Pulmonary artery endothelial cell (primary cell): ENCODE data around the gene BCL2. TPM values are rescaled to one million over a fixed set of nuclear protein-coding genes. Genes with fewer than 3 reads are reported as not detected.

Source experiments
- DNase-seq: peaks from one replicate; pipeline ENCODE4 v3.0.0-alpha.2; 2011; ENCODE audit warnings: low read depth, low spot score
- total RNA-seq: library from RNA; depleted of rRNA; stranded (reverse); fragments of >200 nt; gene quantifications from 2 replicates; pipeline ENCODE4 v1.2.3, GENCODE V29; 2014

The BCL2 gene
- total RNA-seq, 1 donor from 2014 or later, result 1.3 TPM

DNA sequence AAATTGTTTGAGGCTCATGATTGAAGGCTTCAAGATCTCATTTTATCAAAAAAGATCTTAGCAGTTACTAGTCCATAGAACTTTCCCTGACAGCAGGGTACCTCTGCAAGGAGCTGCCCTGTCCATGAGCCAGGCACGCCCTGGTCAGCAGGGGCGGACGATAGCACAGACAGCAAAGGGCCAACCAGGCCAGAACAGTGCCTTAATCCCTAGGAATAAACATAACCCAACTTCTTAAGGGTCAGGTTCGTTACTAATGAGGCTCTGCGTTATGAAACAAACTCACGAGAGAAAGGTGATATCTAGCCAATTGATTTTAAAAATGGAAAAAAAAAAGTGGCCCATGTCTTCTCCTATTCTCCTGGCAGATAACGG is 59.2 kb downstream of the BCL2 start:
- DNase-seq, result no peak

DNA sequence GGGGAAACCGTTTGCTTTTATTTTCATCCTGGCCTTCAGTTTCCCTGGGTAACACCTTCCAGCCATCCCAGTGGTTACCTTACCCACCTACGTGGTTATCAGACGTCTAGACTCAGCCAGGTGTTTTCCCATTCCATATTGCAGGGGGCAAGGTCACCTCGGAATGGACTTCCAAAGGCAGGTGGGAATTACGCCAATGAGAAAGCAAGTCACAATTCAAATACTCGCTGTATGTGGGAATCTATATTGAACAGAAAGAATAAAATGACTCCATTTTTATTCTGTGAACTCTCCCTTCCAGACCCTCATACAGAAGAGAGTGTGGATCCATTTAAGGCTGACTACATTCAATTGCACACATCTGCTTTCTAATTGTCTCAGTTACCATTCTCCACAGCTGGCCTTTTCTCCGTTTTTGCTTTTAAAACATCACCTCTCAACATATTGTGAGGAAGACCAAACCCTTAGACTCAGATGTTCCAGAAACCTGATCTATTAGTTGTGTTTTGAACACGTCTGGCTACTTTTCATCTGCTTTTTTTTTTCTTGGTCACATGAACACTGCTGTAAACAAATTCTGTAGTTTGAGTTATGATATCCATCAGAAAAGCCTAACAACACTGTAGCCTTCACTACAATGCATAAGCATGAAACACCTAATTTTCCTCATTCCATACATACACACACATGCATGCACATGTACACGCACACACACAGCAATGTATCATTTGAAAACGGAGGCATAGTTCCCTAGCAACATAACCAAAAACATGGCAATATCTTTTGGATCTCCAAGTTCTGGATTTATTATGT is 59.8 kb downstream of the BCL2 start:
- DNase-seq, result no peak

DNA sequence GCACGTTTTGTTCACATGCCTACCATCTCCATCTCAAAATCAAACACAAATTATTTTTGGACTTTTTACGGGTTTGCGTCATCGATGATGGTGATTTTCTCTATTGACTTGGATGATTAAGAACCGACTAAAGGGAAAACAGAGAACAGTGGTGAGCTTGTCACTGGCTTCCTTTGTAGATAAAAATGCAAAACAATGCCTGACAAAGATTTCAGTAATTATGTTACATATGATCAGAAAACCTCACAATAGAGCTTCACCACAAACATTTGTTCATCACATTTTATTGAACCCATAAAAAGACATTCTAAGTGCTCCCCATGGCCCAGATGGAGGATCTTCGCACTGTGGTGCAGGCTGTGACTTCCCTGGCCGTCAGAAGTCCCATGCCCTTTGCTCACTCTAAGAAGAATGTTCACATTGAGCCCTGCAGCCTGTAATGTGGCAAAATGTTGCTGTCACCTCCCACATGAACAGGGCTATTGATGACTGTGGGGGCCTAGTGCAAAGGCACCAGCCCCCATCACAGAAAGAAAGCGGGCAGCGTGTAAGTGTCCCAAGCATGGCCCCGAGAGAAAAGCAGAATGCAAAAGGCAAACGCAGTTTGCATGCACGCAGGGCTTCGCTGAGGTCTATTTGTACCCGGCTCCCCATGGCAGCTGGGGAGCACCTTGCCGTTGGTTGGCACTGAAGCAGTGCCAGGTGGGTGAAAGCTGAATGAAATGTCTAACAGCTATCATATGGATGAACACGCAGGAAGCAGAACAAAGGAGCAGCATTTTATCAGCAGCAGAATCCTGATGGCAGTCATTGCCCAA is 60.6 kb downstream of the BCL2 start:
- no peak for DNase-seq

DNA sequence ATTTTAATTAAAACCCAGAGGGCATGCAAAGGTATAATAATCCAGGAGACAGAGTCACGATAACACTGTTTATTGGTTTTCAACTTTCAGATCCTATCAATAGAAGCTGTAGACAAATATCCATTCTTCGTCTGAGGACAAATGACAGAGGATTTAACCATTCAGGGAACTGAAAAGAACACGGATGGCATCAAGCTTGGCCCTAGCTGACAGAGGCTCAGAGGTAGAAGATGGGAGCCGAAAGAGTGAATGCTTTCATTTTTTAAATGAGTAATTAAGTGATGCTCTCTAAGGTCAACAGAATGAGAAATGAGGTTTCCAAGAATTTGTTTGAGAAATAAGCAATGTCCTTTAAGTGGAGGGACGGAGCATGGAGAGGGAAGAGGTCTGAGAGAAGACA is 62.1 kb downstream of the BCL2 start:
- DNase-seq, result no peak

DNA sequence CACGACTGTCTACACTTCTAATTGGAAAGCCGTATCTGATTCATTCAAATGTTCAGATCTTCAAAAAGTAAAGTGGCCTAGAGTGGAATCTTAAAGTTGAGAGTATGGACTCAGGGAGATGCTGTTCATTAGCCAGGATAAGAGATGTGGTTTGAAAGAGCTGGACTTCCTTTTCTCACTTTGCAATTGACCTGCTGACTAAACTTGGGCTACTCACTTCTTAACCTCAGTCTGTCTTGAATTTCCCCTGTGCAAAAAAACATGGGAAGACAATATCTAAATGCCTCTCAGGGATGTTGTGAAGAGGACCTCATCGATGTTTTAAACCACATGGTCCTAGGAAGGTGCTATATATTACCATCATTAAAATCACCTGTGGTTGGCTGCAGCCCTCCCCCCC is 64.1 kb downstream of the BCL2 start:
- DNase-seq, result no peak

DNA sequence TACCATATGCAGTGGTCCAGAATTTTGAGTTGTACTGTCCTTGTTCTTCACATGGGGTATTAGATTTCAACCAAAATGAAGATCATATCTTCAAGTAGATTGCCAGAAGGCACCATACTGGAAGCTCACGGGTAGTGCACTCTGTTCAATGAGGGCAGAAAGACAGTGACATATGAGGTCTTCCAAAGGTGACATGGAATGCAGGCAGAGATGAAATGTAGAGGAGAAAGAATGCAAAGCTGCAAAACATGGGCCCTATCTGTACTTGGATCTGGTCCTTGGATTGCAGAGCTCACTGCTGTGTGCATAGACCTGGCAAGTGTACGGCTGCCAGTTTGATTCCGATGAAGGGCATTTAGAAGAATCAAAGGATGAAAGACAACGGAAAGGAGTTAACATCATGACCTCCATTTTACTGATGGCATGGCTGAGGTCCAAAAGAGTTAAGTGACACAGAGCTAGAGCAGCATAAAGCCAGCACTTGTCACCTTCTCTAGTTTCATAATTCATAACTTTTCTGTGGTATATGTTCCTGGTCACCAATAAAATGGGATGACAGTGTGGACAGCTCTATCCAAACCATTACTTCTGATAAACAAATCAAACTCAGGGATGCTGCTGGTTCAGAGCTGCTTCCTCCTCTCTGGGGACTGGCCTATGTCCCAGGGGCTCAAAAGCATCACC is 64.7 kb downstream of the BCL2 start:
- no peak for DNase-seq

DNA sequence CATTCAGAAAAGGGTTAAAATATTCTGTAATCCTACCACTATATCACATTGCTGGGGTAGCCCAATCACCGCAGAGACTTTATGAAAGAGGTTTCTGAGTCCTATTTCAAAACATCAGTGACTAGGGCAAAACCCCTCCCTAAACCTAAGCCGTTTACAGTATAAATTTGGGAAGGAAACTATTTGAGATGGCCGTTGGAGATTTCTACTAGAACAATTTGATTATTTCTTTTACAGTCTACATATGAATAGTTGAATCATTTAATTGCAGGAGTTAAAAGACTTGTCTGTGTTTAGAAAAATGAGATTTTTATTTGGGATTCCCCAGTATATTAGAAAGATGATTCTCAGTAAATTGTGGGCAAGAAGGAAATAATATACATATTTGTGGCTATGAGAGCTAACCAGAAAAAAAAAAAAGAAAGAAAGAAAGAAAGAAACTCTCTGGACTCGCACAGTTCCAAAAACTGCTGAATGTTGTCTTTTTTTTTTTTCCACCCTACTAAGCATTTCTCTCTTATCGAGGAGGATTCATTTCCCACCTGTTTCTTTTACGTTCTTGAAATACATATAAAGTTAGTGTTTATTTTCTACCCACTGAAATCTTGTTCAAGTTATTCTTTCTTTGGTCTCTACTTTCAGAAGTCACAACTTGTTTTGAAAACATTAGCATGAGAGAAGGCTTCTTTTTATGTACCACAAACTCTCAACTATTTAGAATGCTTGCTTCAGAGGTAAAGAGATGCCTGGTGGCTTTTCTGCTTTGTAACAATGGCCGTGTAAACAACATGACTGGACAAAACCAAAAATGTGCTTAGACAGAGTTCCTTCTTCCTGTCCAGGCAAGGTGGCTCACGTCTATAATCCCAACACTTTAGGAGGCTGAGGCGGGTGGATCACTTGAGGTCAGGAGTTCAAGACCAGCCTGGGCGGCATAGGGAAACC is 65.9 kb downstream of the BCL2 start:
- no peak for DNase-seq

DNA sequence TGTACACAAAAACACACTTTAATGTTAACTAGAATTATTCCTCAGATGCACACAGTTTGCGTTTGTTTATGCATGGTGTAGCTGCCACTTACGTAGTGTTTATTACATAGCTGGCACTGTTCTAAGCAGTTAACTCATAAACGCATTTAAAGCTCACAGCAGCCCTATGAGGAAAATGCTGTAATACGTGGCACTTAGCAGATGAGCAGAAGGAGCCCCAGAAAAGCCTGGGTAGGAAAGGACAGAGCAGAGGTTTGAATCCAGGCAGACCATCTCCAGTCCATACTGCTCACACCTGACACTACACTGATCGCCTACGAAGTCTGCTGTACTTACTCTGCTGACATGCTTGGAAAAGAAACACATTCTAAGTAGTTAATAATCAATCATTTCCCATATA is 66.6 kb downstream of the BCL2 start:
- no peak for DNase-seq

DNA sequence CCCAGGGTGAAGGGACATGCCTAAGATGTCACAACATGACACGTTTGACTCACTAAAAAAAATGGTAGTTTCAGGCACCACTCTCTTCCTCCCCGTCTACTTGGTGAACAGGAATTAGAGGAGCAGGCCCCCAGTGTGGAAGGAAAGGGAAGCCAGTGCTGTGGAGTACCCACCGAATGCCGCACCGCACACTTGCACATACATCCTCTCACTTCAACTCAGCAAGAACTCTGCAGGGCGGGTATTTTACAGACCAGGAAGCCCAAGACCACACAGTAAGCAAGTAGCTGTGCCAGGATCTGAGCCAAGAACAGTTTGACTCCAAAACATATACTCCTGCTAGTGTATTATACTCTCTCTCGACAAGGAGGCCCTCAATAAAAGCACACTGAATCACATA is 69.8 kb downstream of the BCL2 start:
- DNase-seq, result no peak

DNA sequence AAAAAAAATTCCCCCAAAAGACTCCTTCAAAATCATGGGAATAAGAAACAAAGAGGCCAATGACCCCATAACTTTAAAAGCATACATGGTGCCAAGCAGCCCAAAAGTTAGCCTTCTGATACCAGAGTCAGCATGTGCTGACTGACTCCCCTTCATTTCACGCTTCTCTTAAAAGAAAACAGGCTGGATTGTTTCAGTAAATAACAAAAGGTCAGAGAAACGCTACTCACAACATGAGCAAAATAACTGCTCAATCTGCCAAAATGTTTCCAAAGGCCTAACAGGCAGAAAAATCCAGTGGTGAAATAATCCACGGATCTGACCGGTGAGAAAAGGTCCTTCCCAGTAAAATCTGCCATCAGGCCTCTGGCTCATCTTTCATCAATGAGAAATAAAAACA is 71.6 kb downstream of the BCL2 start:
- DNase-seq, result no peak

DNA sequence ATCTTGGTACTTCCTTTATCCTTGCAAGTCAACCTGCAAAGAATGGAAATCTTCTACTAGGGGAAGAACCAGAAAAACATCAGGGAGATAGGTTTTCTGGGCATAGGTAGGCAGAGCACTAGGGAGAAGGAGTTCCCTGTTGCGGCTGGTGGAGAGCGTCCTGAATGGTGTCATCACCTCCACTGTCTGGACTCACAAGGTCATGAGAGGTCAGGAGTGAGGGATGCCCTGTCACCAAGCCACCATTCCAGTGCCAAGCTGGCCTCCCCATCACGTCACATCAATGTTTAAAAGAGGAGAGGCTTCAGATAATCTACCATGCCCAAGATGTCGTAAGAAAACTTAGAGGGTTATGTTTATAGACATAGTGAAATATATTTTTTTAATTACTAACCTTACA is 72.1 kb downstream of the BCL2 start:
- DNase-seq, result no peak

DNA sequence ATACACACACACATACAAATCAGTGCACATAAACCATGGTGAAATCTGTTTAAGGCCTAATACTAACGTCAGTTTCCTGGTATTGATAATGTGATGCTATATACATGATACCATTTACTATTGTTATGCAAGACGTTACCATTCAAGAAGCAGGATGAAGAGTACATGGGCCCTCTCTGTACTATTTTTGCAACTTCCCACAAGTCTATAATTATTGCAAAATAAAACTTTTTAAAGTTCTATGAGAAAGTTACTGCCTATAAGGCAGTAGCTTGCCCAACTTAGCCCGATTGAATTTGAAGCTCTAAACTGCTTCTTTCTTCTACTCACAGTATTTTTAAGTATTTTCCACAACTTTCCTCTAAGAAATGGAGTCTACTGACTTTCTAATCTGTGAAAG is 74.0 kb downstream of the BCL2 start:
- no peak for DNase-seq

DNA sequence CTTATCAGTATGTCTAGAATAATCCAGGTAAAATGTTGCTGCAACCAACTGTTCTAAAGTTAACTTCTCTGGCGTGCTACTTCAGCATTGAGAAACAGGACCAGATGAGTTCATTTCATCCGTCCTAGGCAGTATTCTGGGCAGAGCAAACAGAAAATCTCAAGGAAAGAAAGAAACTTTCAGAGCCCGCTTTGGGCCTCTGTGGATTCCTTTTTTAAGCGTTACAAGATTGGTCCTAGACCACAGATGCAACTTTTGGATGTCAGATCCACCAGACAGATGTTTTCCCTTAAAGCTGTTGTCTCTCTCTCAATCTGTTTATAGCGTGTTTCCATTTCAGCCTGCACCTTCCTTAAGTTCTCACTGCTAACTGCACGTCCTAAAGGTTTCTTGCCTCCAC is 75.0 kb downstream of the BCL2 start:
- DNase-seq, result no peak

DNA sequence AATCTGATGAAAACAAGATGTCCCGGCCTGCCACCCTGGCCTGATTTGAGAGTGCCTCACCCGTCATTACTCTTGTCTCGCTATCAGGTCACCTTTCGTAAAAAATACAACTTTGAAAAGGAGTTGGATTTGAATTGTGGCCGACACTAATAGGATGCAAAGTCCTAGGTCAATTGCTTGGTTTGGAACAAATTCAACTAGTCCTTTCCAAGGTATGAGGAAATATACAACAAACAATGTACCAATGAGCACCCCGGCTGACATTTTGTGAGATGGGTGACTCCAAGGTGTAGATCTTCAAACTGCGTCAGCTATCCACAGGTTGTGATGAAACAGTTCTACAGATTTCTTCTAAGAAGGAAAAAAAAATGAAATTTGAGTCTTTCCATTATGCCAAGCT is 77.8 kb downstream of the BCL2 start:
- no peak for DNase-seq

DNA sequence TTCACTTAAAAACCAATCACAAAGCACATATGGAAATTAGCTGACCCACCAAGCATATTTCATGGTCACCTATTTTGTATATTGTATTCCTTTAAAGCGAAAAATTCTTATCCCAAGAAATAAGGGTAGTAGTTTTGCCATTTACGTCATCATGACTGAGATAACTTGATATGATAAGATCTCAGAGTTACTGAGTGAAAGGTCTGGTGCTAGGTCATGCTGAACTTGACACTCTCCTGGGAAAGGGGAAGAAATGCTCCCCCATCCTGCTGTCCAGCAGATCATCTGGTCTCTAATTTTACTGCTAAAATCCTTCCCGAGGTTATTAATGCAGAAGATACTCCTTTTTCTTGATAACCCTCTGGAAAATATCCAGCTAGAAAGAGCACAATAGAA is 78.3 kb downstream of the BCL2 start:
- no peak for DNase-seq

DNA sequence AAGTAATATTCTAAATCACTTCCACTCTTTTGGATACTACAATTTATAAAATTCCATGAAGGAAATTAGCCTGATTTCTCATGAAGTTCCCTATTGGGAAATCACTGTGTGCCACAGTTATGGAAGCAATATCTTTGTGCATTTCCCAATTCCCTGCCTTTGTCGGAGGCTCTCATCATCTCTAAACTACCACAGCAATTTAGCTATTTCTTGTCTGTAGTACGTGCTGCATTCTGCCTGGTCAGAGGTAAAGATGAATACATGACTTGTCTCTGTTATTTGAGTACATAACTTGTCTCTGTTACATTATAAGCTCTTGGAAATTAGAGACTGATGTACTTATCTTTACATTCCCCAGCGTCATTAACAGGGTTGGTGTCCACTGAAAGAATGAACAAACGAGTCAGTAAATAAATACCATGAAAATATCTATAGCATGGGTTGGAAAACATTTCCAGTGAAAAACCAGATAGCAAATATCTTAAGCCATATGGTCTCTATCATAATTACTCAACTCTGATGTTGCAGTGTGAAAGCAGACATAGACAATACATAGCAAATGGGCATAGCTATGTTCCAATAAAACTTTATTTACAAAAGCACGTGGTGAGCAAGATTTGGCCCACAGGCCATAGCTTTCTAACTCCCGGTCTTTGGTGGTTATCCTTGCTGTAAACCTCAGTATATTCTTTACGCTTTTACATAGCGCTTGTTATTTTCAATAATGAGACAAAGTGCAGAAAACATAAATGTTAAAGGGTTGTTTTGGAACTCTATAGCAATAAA is 78.8 kb downstream of the BCL2 start:
- no peak for DNase-seq

DNA sequence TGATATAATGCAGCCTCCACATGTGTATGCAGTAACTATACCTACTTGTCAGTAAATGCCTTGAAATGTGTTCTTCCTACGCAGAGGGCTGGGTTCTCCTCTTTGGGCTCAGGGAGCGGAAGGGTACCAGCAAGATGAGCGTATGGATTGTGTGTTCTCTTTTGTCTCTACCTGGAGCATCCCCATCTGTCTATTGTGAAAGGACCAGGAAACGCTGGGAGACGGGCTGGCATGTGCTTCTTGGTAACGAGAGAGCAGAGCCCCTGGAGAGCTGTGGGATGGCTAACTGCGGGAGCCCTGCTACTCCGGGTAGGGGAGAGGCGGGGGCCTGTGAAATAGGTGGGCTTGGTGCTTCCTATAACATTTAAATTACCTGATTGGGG is 80.9 kb downstream of the BCL2 start:
- no peak for DNase-seq

DNA sequence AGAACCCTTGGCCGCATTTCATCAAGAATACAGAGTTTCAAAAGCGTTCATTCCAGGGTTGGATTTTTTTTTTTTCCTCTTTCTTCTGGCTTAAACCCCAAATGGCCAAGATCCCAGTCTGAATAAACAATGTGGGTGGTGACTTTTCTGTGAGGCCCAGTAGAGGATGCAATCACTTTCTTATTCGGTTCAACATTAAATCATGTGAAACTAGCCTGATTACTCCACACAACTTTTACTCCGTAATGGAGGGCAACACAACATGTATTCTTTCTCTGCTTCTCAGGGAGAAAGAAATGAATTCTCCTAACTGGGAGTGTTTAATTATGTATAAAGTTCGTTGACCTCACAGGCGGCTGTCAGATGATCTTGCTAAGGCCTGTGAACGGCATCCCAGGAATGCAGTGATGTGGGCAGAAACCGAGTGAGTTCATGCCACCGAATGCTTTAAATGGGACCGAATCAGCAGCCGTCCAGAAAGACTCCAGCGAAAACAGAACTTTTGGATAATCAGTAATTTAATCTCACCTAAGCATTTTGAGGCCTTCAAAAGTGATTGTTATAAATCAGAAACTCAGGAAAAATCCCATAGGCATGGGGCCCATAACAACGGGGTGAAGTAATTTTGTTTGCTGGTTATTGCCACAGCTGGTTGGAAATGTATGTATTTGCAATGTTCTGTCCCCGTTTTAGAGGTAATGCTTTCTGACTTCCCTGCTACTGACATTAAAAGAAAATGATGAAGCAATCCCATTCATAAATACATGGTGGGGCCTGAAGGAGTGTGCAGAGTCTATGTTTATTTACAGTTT is 81.5 kb downstream of the BCL2 start:
- peak; percentile 37 for DNase-seq
